HepG2 (cell line): ENCODE data around the gene BAIAP2L1. TPM values are rescaled to one million over a fixed set of nuclear protein-coding genes. Genes with fewer than 3 reads are reported as not detected.

Experiments used
- AKAP8 ChIP-seq: sonication (generic); formaldehyde crosslinking; IDR thresholded peaks from 2 replicates; pipeline ENCODE4 v1.5.1; 2020; ENCODE audit warnings: mild to moderate bottlenecking, missing genetic modification reagents
- BATF2 ChIP-seq: sonication (generic); formaldehyde crosslinking; IDR thresholded peaks from 2 replicates; pipeline ENCODE4 v1.8.0; 2022; ENCODE audit warnings: mild to moderate bottlenecking, missing genetic modification reagents, moderate library complexity
- CSRNP2 ChIP-seq: sonication (generic); formaldehyde crosslinking; conservative IDR thresholded peaks from 2 replicates; pipeline ENCODE4 v1.8.0; 2022; ENCODE audit warnings: low read depth, missing genetic modification reagents
- EED ChIP-seq: sonication (generic); formaldehyde crosslinking; IDR thresholded peaks from 2 replicates; pipeline ENCODE4 v1.5.0; 2020; ENCODE audit warnings: mild to moderate bottlenecking, missing genetic modification reagents
- GTF2F1 ChIP-seq: fragments of 150-350 bp; IDR thresholded peaks from 2 replicates; pipeline ENCODE4 v1.6.1; 2014; ENCODE audit warnings: low read length
- HOXA3 ChIP-seq: sonication (generic); formaldehyde crosslinking; IDR thresholded peaks from 2 replicates; pipeline ENCODE4 v1.5.0; 2020; ENCODE audit warnings: missing genetic modification reagents
- KDM5B ChIP-seq: sonication (generic); formaldehyde crosslinking; IDR thresholded peaks from 2 replicates; pipeline ENCODE4 v1.4.0; 2020; ENCODE audit warnings: missing genetic modification reagents, mild to moderate bottlenecking, borderline replicate concordance
- MTF2 ChIP-seq: sonication (generic); formaldehyde crosslinking; IDR thresholded peaks from 2 replicates; pipeline ENCODE4 v1.5.0; 2020; ENCODE audit warnings: missing genetic modification reagents, borderline replicate concordance
- NFKBIZ ChIP-seq: IDR thresholded peaks from 2 replicates; pipeline ENCODE4 v1.6.1; 2018; ENCODE audit warnings: missing genetic modification reagents, missing compliant biosample characterization
- RNF219 ChIP-seq: sonication (generic); formaldehyde crosslinking; IDR thresholded peaks from 2 replicates; pipeline ENCODE4 v1.5.0; 2020; ENCODE audit warnings: mild to moderate bottlenecking, missing genetic modification reagents
- SETDB1 ChIP-seq: sonication (generic); formaldehyde crosslinking; IDR thresholded peaks from 2 replicates; pipeline ENCODE4 v1.5.1; 2020; ENCODE audit warnings: missing genetic modification reagents, mild to moderate bottlenecking, borderline replicate concordance
- SOX13 ChIP-seq, 3 experiments: fragments of 450-650 bp in 1 of 3; sonication (generic) in 1 of 3; formaldehyde crosslinking in 1 of 3; IDR thresholded peaks in 2 of 3; conservative IDR thresholded peaks in 1 of 3; 2 replicates each; pipeline versions ENCODE4 v1.5.0 to v1.6.1; 2016 to 2020; ENCODE audit warnings: antibody characterized with exemption in 1 of 3, mild to moderate bottlenecking in 1 of 3, missing compliant biosample characterization in 1 of 3, missing genetic modification reagents in 1 of 3, moderate library complexity in 1 of 3
- SOX6 ChIP-seq, 2 experiments: fragments of 450-650 bp in 1 of 2; sonication (generic) in 1 of 2; formaldehyde crosslinking in 1 of 2; IDR thresholded peaks; 2 replicates each; pipeline versions ENCODE4 v1.4.0 to v1.6.1; 2017 to 2020; ENCODE audit warnings: antibody characterized with exemption in 1 of 2, mild to moderate bottlenecking in 1 of 2, missing genetic modification reagents in 1 of 2
- STAG1 ChIP-seq: sonication (generic); formaldehyde crosslinking; IDR thresholded peaks from 2 replicates; pipeline ENCODE4 v1.4.0; 2020; ENCODE audit warnings: missing genetic modification reagents
- TFE3 ChIP-seq: IDR thresholded peaks from 2 replicates; pipeline ENCODE4 v1.6.1; 2016
- ZBTB2 ChIP-seq: sonication (generic); formaldehyde crosslinking; IDR thresholded peaks from 2 replicates; pipeline ENCODE4 v1.8.0; 2022; ENCODE audit warnings: low read depth, missing genetic modification reagents
- ZFP82 ChIP-seq: sonication (generic); formaldehyde crosslinking; IDR thresholded peaks from 2 replicates; pipeline ENCODE4 v1.5.1; 2020; ENCODE audit warnings: mild to moderate bottlenecking, missing genetic modification reagents, borderline replicate concordance
- ZNF160 ChIP-seq: sonication (generic); formaldehyde crosslinking; IDR thresholded peaks from 2 replicates; pipeline ENCODE4 v1.8.0; 2022; ENCODE audit warnings: mild to moderate bottlenecking, inconsistent platforms, missing genetic modification reagents
- ZNF33B ChIP-seq: sonication (generic); formaldehyde crosslinking; IDR thresholded peaks from 2 replicates; pipeline ENCODE4 v1.5.1; 2020; ENCODE audit warnings: mild to moderate bottlenecking, missing genetic modification reagents
- ZNF441 ChIP-seq: sonication (generic); formaldehyde crosslinking; IDR thresholded peaks from 2 replicates; pipeline ENCODE4 v1.7.0; 2021; ENCODE audit warnings: missing genetic modification reagents, borderline replicate concordance
- ZNF709 ChIP-seq: sonication (generic); formaldehyde crosslinking; IDR thresholded peaks from 2 replicates; pipeline ENCODE4 v1.5.0; 2020; ENCODE audit warnings: mild to moderate bottlenecking, missing genetic modification reagents
- ZNF839 ChIP-seq: sonication (generic); formaldehyde crosslinking; IDR thresholded peaks from 2 replicates; pipeline ENCODE4 v1.4.0; 2020; ENCODE audit warnings: missing genetic modification reagents, mild to moderate bottlenecking, borderline replicate concordance
- polyA plus RNA-seq, 8 experiments: library from polyadenylated mRNA; depleted of rRNA in 3 of 8; stranded (reverse) in 7 of 8; unstranded in 1 of 8; fragments of >200 nt; fragmentation: Illumina TruSeq in 4 of 8; extraction: Trizol in 4 of 8; gene quantifications; 2 replicates each; pipeline versions ENCODE4 v1.2.1 to v1.2.3, GENCODE V29; 2011 to 2016; ENCODE audit warnings: low read depth in 4 of 8, missing spikeins in 1 of 8, mixed read lengths in 1 of 8; ENCODE audit not compliant: insufficient read depth in 1 of 8
- total RNA-seq, 5 experiments: library from RNA; depleted of rRNA; stranded (reverse); fragments of >200 nt; fragmentation: Illumina TruSeq; extraction: Trizol; gene quantifications; 2 replicates each; pipeline ENCODE4 v1.2.3, GENCODE V29; 2016; ENCODE audit warnings: low read depth in 1 of 5

BAIAP2L1 gene
- total and polyA plus RNA-seq, 2 of the 13 experiments (the other 11 are each of a cell fraction or from before 2014, with no cell fraction given) = 13.0 to 21.5 TPM

- TF ChIP-seq BATF2 (no peak), TFE3 (CRISPR knock-in tag) (peak; percentile 82), STAG1 (CRISPR knock-in tag) (0 out of 2 replicates have a peak, but pooled peaks have one; percentile 22), ZNF160 (CRISPR knock-in tag) (no peak; the same call in 1 of the 2 replicates), CSRNP2 (CRISPR knock-in tag) (no peak), ZNF441 (CRISPR knock-in tag) (peak; percentile 44; the same call in 1 of the 2 replicates), RNF219 (CRISPR knock-in tag) (peak; percentile 92; the same call in 1 of the 2 replicates), EED (CRISPR knock-in tag) (no peak), SOX13 (IDR thresholded peaks at IDR 0.05) (peak; percentile 74), SOX13 (CRISPR knock-in tag; conservative IDR thresholded peaks at IDR 0.05 in 1 of 2, IDR thresholded peaks at IDR 0.05 in 1 of 2) (peak in 1 of 2 experiments; percentile 95; a peak in 2 of 4 replicates), ZNF33B (CRISPR knock-in tag) (no peak), GTF2F1 (no peak), HOXA3 (CRISPR knock-in tag) (peak; percentile 98), SOX6 (IDR thresholded peaks at IDR 0.05) (no peak), SOX6 (CRISPR knock-in tag; IDR thresholded peaks at IDR 0.05) (peak; percentile 97), NFKBIZ (CRISPR knock-in tag) (peak; percentile 68; the same call in 1 of the 2 replicates), ZFP82 (CRISPR knock-in tag) (no peak), MTF2 (no peak), KDM5B (no peak), SETDB1 (CRISPR knock-in tag) (no peak), ZBTB2 (no peak), ZNF709 (CRISPR knock-in tag) (no peak), AKAP8 (CRISPR knock-in tag) (no peak; the same call in 1 of the 2 replicates), ZNF839 (CRISPR knock-in tag) (no peak)
Measured at GRCh38 chr7:98418636-98419315, 17.9 kb upstream of the BAIAP2L1 start (continued).
